GM10248 (cell line): ENCODE data around the gene ITGB7.

Experiments
- CTCF ChIA-PET: fragments of 300-600 bp; sonication (Branson Sonifier 250); formaldehyde crosslinking; extraction: SDS; loops from one replicate; lab custom pipeline; 2021; ENCODE audit warnings: antibody characterized with exemption; lab: Yijun Ruan, JAX
- POLR2A ChIA-PET: fragments of 350-650 bp; sonication (Branson Sonifier 250); formaldehyde crosslinking; extraction: SDS; loops from one replicate; lab custom pipeline; 2020; ENCODE audit warnings: antibody characterized with exemption; lab: Yijun Ruan, JAX
- DNase-seq: peaks from one replicate; pipeline ENCODE4 v3.0.0; 2012; ENCODE audit errors: extremely low spot score
- TF ChIP-seq, protein P1 (sequence below): IDR thresholded peaks from 2 replicates; pipeline ENCODE4 v1.5.1; 2012; ENCODE audit warnings: mild to moderate bottlenecking, low read depth; ENCODE audit errors: extremely low read depth, missing control alignments, control extremely low read depth

ITGB7 gene

DNA sequence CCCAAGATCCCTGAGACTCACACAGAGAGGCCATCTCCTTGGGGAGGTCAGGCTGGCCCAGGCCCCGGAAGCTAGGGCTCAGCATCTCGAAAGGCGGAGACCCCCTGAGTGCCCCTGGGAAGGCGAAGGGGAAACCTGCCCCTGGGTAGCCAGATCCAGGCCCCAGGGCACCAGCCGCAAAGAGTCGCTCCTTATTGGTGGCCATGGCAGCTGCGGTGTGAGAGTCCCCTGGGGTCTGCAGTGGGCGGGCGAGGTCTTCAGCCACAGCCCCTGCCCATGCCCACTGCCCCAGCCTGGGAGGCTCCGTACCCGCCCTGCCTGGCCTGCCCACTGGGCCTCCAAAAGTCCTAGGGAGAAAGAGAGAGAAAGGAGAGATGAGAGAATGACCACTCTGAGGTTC lies 20.3 kb upstream of the ITGB7 start:
- CTCF ChIA-PET, result interaction anchor here (1.3 to 3.1 kb wide), 3 partner anchors 13 to 15 kb away, joined by 3 to 18 read pairs (median 6); a partner anchor contains a TSS
- DNase-seq, result no peak
- TF ChIP-seq, protein P1, sequence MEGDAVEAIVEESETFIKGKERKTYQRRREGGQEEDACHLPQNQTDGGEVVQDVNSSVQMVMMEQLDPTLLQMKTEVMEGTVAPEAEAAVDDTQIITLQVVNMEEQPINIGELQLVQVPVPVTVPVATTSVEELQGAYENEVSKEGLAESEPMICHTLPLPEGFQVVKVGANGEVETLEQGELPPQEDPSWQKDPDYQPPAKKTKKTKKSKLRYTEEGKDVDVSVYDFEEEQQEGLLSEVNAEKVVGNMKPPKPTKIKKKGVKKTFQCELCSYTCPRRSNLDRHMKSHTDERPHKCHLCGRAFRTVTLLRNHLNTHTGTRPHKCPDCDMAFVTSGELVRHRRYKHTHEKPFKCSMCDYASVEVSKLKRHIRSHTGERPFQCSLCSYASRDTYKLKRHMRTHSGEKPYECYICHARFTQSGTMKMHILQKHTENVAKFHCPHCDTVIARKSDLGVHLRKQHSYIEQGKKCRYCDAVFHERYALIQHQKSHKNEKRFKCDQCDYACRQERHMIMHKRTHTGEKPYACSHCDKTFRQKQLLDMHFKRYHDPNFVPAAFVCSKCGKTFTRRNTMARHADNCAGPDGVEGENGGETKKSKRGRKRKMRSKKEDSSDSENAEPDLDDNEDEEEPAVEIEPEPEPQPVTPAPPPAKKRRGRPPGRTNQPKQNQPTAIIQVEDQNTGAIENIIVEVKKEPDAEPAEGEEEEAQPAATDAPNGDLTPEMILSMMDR, result no peak
- POLR2A ChIA-PET, result no interaction called here

DNA sequence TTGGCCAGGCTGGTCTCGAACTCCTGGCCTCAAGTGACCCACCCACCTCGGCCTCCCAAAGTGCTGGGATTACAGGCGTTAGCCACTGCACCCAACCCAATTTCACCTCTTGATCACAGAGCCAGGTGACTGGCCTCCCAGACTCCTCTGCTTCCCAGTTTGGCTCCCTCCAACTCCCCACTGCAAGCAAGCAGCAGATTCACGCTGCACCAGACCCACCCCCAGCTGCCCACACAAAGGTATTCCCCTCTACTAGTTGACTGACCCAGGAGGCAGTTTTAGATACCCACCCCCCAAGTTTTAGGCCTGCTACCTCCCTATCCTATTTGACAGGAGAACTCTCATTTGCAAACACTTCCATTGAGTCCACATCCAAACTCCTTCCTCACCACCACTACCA lies 19.8 kb upstream of the ITGB7 start:
- CTCF ChIA-PET, result interaction anchor here (1.3 kb wide), 3 partner anchors 13 to 18 kb away, joined by 3 to 4 read pairs (median 3); no protein-coding TSS in a partner anchor
- DNase-seq, result no peak
- POLR2A ChIA-PET, result no interaction called here
- TF ChIP-seq, protein P1, result no peak

DNA sequence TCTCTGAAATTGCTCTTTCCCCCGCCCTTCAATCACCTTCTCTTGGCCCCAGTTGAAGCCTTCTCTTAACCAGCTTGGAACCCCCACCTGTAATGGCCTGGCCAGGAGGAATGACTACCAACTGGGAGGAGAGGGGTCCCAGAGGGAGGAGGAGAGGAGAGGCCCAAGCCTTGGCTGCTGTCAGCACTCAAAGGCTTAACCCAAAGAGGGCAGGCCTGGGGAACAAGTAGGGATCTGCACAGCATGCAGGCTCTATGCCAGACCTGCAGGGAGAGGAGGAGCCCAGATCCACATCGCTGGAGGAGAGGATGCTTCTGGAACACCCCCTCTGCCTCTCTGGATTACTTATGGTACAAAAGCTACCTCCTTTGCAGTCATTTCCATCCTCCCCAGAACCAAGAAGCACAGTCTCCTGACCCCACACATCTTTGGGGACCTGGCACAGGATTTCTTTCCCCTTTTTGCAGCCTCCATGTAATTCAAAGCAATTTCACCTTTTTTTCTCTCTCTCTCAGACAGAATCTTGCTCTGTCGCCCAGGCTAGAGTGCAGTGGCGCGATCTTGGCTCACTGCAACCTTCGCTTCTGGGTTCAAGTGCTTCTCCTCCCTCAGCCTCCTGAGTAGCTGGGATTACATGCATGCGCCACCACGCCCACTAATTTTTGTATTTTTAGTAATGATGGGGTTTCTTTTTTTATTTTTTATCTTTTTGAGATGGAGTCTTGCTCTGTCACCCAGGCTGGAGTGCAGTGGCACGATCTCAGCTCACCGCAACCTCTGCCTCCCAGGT lies 18.8 kb upstream of the ITGB7 start:
- POLR2A ChIA-PET, result no interaction called here
- CTCF ChIA-PET, result interaction anchor here (0.9 to 1.5 kb wide), 7 partner anchors 12 to 96 kb away, joined by 3 to 5 read pairs (median 4); partner anchors contain the start of gene AAAS
- TF ChIP-seq, protein P1, result no peak
- DNase-seq, result no peak

DNA sequence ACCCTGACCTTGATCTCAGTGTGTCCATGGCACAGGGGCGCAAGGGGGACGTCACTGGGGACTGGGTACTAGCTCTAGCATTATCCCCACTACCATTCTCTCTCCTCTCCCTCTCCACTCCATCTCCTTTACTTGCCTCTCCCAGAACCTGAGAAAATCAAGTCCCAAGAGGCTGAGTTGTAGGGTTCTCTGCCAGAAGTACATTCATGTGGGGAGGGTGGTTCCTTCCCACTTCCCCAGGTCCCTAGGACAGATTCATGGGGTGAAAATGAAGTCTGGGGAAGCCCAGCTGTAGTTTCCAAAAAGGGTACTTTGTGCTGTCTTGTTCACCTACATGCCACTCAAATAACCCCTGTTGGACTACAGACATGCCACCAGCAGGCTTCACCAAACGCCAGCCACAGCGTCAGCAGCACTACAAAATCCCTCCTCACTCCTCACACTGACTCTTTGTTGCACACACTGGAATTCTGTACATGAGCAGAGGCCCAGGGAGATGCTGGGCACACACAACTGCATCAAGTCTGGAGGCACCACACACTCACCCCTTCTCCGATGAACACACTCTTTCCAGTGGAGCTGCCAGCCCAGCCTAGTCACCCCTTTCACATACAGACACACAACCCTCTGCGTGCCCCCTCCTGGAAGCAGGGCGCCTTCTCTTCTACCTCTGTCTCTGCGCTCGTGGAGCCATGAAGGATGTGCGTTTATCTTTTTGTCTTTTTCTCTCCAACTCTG lies 18.0 kb upstream of the ITGB7 start:
- DNase-seq, result no peak
- ChIA-PET POLR2A (no interaction called here), CTCF (interaction anchor here (0.8 to 1.5 kb wide), 6 partner anchors 12 to 97 kb away, joined by 3 to 5 read pairs (median 4); partner anchors contain the start of gene AAAS)
- TF ChIP-seq, protein P1, result no peak

DNA sequence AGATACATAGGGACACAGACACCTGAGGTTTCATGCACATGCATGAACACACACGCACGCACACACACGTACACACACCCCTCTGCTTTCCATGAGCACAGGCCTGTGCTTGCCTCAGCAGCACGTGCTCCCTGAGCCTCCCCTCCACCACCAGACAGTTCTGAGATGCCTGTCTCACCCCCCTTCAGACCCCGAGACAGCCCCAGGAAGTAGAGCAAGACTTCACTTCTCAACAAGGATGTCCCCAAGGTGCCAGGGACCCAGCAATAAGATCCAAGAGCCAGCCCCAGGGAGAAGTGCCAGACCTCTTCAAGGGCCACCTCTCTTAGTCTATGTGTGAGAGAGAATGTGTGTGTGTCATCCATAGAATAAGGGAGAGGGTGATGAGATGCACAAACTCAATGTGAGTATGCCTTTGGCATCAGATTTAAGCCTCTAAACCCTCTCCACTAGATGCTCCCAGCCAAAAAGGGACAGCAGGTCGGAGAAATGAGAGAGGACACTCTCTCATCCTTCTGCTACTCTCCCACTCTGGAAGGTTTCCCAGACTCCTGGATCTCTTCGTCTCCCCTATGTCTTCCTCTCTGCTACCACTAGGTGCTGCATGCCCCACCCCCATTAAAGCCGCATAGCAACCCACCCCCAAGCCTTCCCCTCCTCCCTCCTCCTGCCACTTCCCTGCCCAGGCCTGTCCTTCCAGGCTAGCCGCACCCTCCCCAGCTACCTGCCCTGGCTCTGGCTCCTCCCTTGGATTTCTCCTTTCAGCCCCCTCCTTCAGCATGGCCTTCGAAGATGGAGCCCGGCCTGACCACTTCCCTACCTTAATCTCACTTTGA lies 17.2 kb upstream of the ITGB7 start:
- TF ChIP-seq, protein P1, result no peak
- no peak for DNase-seq
- POLR2A ChIA-PET, result no interaction called here
- CTCF ChIA-PET, result interaction anchor here (0.8 to 1.5 kb wide), 5 partner anchors 11 to 97 kb away, joined by 3 to 5 read pairs (median 3); partner anchors contain the start of gene AAAS
